ENCODE results near the gene RASSF4.

Gene RASSF4

DNA sequence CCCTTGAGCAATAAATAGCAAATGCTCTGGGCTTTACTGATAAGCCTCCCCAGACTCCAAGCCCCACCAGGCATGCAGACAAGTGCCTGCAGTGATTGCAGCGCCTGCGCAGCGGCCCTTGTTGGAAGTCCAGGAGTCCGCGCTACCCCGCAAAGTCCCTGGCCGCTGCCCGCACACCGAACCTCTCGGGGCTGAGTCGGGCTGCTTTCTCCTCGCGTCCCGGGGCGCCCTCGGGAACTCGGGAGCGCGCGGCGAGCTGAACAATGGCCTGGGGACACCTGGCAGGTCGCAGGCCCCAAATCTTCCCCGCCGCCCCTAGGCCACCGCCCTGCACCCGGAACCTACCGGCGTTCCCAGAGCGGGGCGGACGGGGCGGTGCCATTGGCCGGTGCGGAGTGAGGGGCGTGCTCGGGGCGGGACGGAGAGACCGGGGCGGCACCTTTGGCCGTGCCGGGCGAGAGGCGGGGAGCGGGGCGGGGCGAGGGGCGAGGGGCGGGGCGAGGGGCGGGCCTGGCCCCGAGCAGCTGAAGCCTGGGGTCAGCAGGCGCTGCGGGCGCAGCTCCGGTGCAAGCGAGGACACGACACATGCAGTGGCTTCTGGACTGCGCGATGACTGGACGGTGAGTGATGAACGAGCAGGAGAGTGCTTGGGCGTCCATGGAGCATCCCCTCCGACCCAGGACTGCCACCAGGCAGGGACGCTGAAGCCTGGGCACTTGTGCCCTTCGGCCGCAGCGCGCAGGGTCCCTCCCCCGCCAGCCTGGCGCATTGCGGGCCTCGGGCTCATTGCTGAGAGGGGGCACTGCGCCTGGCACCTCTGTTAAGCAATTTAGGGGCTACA, at the start of gene RASSF4:
Gene RASSF4, plus strand, starts transcription at position 556 of the 841 bp plus-strand sequence. CDS start 10,401 bp downstream, outside the sequence.
- DNase-seq (ENCODE audit: low read depth), result no peak

- no peak for DNase-seq (ENCODE audit: low read depth)
Measured at GRCh38 chr10:44909910-44910309, 49.7 kb upstream of the RASSF4 start.

- no peak for DNase-seq (ENCODE audit: low read depth)
Measured at GRCh38 chr10:44910602-44911001, 49.0 kb upstream of the RASSF4 start.

GRCh38 chr10:44911081-44911540, 48.5 kb upstream of the RASSF4 start, which contains the start of gene TMEM72:
Gene TMEM72, plus strand, starts transcription at chr10:44911337. Its CDS starts 176 bp downstream, at chr10:44911513.
- DNase-seq (ENCODE audit: low read depth), result no peak

DNA sequence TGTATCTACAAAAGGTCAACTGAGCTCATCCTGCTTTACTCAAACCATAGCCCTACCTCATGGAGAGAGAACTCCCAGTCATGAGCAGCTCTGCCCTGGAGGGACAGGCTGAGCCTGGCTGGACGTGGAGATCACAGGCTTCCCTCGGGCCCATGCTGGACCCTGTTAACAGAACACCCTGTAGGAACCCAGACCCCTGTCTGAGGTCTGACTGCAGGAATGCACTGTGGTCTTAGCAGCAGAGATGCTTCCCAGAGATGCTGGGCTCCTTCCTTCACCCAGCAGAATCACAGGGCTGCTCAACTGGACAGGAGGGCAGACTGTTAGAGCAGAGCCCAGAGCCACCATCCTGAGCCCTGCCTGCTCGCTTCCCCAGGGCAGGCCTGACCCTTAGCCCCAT, 47.7 kb upstream of the RASSF4 start:
- DNase-seq (ENCODE audit: low read depth), result no peak

- DNase-seq (ENCODE audit: low read depth), result no peak
Measured at GRCh38 chr10:44913350-44914081, 46.1 kb upstream of the RASSF4 start.

DNA sequence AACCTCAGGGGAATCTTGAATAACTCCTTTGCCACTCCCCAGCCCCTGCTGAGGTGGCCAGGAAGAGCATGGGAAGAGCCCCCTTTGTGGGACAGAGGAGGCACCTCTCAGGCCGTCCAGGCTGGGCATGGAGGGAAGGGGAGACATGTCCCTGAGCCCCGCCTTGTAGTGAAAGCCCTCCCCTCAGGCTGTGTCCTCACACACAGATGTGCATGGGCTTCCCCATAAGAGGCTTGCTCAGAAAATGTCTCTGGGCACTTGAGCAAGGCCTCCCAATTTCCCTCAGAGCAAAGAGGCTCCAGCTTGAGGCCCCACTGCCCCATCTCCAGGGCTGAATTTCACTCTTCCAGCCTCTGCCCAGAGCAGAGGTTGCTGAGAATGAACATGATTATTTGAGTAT, 44.7 kb upstream of the RASSF4 start:
- no peak for DNase-seq (ENCODE audit: low read depth)

- DNase-seq (ENCODE audit: low read depth), result no peak
Measured at GRCh38 chr10:44916429-44916828, 43.2 kb upstream of the RASSF4 start.

DNA sequence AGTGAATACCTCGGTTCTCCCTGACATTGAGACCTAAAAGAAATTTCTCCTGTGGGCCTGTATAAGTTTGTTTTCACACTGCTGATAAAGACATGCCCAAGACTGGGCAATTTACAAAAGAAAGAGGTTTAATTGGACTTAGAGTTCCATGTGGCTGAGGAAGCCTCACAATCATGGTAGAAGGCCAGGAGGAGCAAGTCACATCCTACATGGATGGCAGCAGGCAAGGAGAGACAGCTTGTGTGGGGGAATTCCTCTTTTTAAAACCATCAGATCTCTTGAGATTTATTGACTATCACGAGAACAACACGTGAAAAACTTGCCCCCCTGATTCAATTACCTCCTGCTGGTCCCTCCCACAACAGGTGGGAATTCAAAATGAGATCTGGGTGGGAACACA, 41.8 kb upstream of the RASSF4 start:
- DNase-seq (ENCODE audit: low read depth), result no peak

GRCh38 chr10:44920252-44920651, 39.4 kb upstream of the RASSF4 start:
- no peak for DNase-seq (ENCODE audit: low read depth)

GRCh38 chr10:44921061-44921460, 38.5 kb upstream of the RASSF4 start:
- DNase-seq (ENCODE audit: low read depth), result no peak

DNA sequence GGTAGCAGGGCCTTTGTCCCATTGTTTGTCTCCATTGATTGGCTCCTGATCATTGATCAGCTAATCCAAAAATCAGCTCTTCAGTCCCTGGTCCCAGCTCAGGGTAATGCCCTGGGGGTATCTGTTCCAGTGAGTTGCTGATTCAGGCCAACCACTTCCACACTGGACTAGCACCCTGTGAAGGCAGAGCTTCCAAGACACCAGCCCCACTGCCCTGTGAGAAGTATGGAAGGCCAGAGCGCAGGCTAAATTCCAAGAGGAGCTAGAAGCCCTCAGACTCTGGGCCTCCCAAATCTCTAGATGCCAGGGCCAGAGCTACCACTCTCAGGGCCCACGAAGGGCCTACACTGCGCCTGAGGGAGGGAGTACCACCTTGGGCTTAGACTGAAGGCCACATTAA, 38.1 kb upstream of the RASSF4 start:
- no peak for DNase-seq (ENCODE audit: low read depth)

GRCh38 chr10:44922021-44922420, 37.6 kb upstream of the RASSF4 start:
- DNase-seq (ENCODE audit: low read depth), result no peak

DNA sequence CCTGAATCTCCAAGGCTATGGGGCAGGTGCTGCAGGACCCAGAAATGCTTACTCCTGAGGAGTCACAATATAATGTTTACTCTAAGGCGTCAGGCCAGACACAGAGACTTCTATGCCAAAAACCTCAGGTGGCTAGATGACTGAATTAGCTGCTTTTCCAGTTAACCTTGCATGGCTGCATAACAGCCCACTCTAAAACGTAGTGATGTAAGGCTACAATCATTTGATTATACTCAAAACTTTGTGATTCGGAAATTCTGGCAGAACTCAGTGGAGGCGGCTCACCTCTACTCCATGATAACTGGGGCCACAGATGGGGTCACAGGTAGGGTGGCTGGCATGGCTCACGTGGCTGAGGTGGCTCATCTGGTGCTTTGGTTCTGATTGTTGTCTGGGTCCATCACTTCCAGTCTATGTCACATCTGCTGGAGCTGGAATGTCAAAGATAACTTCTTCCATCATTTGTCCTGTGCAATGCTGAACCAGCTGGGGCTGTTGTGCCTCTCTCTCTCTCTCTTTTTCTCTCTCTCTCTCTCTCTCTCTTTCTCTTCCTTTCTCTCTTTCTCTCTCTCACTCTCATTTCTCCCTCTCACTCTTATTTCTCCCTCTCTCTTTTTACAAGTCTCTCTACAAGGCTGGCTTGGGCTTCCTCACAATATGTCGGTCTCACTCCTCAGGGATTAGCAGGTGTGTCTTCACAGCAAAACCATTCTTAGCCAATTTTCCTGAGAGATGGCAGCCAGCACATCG, 36.6 kb upstream of the RASSF4 start:
- no peak for DNase-seq (ENCODE audit: low read depth)

DNA sequence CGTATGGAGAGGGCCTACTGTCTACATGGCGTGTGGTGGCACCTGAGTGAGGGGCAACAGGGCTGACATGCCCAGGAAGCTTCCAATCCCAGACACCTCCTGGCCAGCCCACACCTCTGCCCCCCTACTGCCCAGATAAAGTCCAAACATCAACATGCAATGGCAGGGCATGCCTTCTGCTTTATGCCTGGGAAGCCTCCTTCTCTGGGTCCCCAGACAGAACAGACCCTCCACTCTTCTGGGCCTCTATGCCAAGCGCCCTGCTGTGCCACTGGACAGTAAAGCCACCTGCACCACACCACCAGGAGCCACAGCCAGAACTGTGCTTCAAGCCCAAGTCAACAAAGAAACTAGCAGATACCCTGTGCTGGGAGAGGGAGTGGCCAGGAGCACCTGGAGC, 36.0 kb upstream of the RASSF4 start:
- no peak for DNase-seq (ENCODE audit: low read depth)

DNA sequence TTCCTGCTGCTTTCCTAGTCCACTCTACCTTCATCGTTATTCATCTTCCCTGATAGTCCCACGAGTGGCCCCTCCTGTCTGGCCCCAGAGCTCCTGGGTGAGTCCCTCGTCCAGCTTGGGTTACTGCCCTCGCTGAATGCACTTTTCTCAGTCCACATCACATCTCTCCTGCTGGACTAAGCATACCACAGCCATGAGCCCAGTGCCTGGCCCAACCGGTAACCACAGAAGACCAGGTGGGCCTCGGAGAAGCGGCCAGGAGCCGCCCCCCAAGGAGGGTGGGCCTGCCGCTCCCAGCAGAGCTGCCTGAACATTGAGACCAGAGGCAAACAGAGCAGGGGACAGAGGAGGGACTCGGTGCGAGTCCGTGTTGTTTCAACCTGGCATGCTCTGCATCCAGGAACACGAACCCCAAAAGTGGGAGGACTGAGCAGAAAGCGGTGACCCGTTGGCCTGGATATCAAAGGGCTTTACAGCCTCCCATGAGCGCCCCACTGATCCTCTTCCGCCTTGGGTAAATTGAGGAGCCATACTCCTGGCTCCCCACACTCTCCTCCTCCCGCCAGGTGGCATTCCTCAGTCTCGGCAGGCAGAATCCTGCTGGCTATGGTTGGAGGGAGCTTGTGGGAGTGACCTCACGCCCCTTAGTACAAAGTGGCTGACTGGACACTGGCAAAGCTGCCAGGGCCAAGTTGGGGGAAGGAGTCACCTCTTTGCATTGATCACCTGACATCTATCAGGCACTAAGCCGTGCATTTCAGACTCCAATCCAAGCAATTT, 35.2 kb upstream of the RASSF4 start:
- DNase-seq (ENCODE audit: low read depth), result no peak

- no peak for DNase-seq (ENCODE audit: low read depth)
Measured at GRCh38 chr10:44925224-44925623, 34.4 kb upstream of the RASSF4 start.

DNA sequence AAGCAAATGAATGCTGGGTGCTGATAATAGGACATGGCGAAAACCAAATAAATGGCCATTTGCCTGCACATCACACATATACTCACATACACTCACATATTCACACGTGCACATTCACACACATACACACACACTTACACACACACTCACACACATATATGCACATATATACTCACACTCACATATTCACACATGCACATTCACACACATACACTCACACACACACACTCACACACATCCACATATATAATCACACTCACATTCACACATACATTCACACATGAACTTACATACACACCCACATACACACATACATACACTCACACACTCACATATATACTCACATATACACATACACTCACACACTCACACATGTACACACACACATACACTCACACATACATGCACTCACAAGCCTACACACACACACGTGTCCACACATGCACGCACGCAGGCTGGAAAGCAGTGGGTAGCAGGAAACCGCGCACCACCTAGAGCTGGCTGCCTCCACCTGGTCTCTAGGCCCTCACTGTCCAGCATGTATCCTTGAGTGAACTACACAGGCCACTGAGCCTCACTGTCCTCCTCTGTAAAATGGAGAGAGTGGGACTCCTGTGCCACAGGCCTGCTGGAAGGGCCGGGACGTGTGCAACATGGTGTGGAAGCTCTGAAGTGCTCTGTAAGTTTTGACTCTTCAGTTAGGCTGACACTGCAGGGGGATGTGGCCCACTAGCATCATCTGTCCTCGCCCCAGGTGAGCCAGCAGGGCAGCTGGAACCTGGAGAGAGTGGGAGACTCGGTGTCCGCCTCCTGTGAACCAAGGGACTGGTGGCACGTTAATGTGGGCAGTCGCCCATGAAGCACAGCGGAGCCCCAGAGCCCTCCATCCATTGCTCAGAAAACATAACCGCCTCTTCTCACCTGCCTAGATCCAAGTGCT, 33.5 kb upstream of the RASSF4 start:
- DNase-seq (ENCODE audit: low read depth), result no peak

DNA sequence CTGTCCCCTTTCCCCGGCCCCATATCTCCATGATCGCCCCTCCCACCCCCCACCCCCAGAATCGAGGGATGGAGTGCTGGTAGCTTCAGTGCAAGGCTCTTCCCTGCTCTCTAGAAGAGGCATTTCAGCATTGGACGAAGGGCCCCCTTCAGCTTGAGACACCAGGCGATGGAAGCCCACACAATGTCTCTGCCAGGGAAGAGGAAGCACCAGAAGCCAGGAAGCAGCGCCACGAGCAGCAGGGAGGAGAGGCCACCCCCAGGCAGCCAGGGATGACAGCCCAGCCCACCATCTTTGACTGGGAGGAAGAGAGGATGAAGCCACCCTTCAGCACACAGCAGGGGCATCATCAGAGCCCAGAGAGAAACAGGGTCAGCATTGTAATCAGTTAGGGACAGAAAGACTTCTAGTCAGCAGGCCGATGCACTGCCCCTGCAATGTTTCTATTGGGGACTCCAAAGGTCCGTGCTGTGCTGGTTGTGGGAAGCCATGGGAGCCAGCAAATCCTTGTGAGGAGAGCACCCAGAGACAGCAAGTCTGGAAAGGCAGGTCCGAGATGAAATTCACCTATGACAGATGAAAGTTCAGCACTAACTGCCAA, 32.8 kb upstream of the RASSF4 start:
- DNase-seq (ENCODE audit: low read depth), result no peak

DNA sequence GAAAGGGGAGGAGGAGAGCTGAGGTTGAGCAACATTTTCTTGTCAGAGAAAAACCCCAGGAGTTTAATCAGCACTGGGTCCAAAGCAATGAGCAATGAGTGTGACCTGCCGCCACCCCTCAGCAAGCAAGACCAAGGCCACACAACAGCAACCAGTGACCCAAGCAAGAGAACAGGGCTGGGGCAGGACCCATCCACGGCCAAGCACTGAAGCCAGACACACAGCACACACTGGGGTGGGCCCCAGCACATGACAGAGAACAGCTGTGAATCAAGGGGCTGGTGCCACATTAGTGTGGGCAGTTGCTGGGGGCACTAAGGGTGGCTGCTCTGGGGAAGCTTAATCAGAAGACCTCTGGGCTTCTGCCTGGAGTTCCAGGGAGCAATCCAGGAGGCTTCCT, 32.2 kb upstream of the RASSF4 start:
- no peak for DNase-seq (ENCODE audit: low read depth)
